ENCODE measurements around the gene PP2D1.
"Not testable (repeated sequence)": the region's sequence is repeated elsewhere in the genome, so short reads cannot be mapped to it uniquely, and the experiment has no call there.

PP2D1 gene

GRCh38 chr3:20012164-20012563, at the start of gene PP2D1:
TSS of gene PP2D1 (minus strand) at chr3:20012264. CDS start at chr3:20012072, 192 bp downstream.
- DNase-seq = no peak

GRCh38 chr3:20060974-20061685, 49.1 kb upstream of the PP2D1 start:
- no peak for DNase-seq

GRCh38 chr3:20059929-20060328, 47.9 kb upstream of the PP2D1 start:
- no peak for DNase-seq

- DNase-seq = no peak
Measured at GRCh38 chr3:20057612-20058180, 45.6 kb upstream of the PP2D1 start.

- no peak for DNase-seq
Measured at GRCh38 chr3:20056725-20057611, 44.9 kb upstream of the PP2D1 start.

- DNase-seq = no peak
Measured at GRCh38 chr3:20055842-20056241, 43.8 kb upstream of the PP2D1 start.

GRCh38 chr3:20055020-20055775, 43.1 kb upstream of the PP2D1 start:
- DNase-seq = peak; percentile 18

- DNase-seq = peak; percentile 64
Measured at GRCh38 chr3:20054549-20054987, 42.5 kb upstream of the PP2D1 start.

GRCh38 chr3:20052851-20053250, 40.8 kb upstream of the PP2D1 start:
- DNase-seq = no peak

- no peak for DNase-seq
Measured at GRCh38 chr3:20051123-20051806, 39.2 kb upstream of the PP2D1 start.

GRCh38 chr3:20047976-20048883, 36.2 kb upstream of the PP2D1 start:
- no peak for DNase-seq

- DNase-seq = no peak
Measured at GRCh38 chr3:20047341-20047779, 35.3 kb upstream of the PP2D1 start.

GRCh38 chr3:20046556-20046955, 34.5 kb upstream of the PP2D1 start:
- no peak for DNase-seq

- DNase-seq = not testable (repeated sequence)
Measured at GRCh38 chr3:20045141-20045540, 33.1 kb upstream of the PP2D1 start.

- DNase-seq = no peak
Measured at GRCh38 chr3:20043825-20044224, 31.8 kb upstream of the PP2D1 start.

GRCh38 chr3:20043396-20043795, 31.3 kb upstream of the PP2D1 start:
- DNase-seq = peak; percentile 47

- DNase-seq = no peak
Measured at GRCh38 chr3:20042331-20042730, 30.3 kb upstream of the PP2D1 start.

GRCh38 chr3:20041197-20041780, 29.2 kb upstream of the PP2D1 start:
- DNase-seq = peak; percentile 63

- DNase-seq = peak; percentile 54
Measured at GRCh38 chr3:20040548-20041196, 28.6 kb upstream of the PP2D1 start.
